WERI-Rb-1 (cell line): Measurements from ENCODE around the gene LRCOL1.

Experiments used
- DNase-seq: peaks from one replicate; pipeline ENCODE4 v3.0.0-alpha.2; 2020
- H3K27ac ChIP-seq: fragments of 250-450 bp; sonication (Bioruptor Pico); 2 replicates; pipeline ENCODE4 v1.5.1; 2020; ENCODE audit warnings: mild to moderate bottlenecking, moderate library complexity
- H3K27me3 ChIP-seq: fragments of 250-450 bp; sonication (Bioruptor Pico); 2 replicates; pipeline ENCODE4 v1.5.1; 2021; ENCODE audit warnings: mild to moderate bottlenecking, low read depth, moderate library complexity; ENCODE audit not compliant: insufficient read depth, severe bottlenecking
- H3K36me3 ChIP-seq: fragments of 250-450 bp; sonication (Bioruptor Pico); 2 replicates; pipeline ENCODE4 v1.5.1; 2020; ENCODE audit warnings: mild to moderate bottlenecking, moderate library complexity
- H3K4me3 ChIP-seq: 2 replicates; pipeline ENCODE4 v1.5.1; 2011; ENCODE audit warnings: low read depth, mild to moderate bottlenecking, control low read depth, low read length
- H3K9me3 ChIP-seq: fragments of 250-450 bp; sonication (Bioruptor Pico); 2 replicates; pipeline ENCODE4 v1.5.1; 2021; ENCODE audit warnings: mild to moderate bottlenecking, moderate library complexity; ENCODE audit not compliant: severe bottlenecking
- TF ChIP-seq, protein P1 (sequence below): IDR thresholded peaks from 2 replicates; pipeline ENCODE4 v1.5.1; 2011; ENCODE audit warnings: low read depth, mild to moderate bottlenecking, control low read depth, inconsistent platforms, low read length

The LRCOL1 gene

DNA sequence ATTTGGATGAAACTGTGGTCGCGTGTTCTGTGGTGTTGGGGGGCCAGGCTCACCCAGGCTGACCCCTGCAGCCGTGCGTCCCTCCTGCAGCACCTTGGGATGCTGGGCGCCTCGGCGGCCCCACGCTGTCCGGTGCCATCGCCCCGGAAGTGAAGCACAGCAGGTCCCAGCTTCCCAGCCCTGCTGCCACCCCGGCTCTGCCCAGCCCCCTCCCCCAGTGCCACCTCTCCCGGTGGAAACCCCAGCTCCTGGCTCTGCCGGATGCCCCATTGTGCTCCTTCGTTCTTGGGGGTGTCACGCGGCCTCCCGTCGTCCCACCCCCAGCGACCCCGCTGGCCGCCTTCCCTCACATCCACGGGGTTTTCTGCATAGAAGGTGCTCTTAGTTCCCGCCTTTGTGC lies 25.2 kb downstream of the LRCOL1 start:
- TF ChIP-seq, protein P1, sequence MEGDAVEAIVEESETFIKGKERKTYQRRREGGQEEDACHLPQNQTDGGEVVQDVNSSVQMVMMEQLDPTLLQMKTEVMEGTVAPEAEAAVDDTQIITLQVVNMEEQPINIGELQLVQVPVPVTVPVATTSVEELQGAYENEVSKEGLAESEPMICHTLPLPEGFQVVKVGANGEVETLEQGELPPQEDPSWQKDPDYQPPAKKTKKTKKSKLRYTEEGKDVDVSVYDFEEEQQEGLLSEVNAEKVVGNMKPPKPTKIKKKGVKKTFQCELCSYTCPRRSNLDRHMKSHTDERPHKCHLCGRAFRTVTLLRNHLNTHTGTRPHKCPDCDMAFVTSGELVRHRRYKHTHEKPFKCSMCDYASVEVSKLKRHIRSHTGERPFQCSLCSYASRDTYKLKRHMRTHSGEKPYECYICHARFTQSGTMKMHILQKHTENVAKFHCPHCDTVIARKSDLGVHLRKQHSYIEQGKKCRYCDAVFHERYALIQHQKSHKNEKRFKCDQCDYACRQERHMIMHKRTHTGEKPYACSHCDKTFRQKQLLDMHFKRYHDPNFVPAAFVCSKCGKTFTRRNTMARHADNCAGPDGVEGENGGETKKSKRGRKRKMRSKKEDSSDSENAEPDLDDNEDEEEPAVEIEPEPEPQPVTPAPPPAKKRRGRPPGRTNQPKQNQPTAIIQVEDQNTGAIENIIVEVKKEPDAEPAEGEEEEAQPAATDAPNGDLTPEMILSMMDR = no peak
- Histone ChIP-seq H3K27ac (no peak overlapping the region), H3K27me3 (no peaks in the 10 kb centered on the region)

DNA sequence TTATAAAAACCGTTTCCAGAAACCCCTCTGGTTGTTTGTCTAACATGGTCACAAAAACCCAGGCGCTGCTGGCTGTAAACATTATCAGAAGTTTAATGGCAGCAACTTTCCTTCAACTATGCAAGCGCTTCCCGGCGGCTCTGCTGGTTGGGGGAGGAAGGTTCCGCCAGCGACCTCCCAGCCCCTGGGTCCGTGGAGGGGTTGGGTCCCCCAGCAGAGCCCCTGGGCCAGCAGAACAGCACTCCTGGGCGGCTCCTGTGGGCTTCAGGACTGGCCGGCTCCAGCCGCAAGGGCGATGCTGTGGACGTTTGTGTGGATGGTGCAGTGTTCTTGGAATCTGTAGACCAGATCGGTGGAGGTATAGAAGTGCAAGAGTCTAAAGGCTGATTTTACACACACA lies 26.0 kb downstream of the LRCOL1 start:
- TF ChIP-seq, protein P1 = no peak
- Histone ChIP-seq H3K36me3 (peaks cover 40% of the 10 kb centered on the region), H3K27me3 (no peaks in the 10 kb centered on the region), H3K27ac (no peak overlapping the region), H3K9me3 (no peaks in the 10 kb centered on the region), H3K4me3 (no peak overlapping the region)
- DNase-seq = no peak

More for the DNA sequence above, 25.2 kb downstream of the LRCOL1 start:
- H3K9me3 ChIP-seq = no peaks in the 10 kb centered on the region
- DNase-seq = no peak
- H3K4me3 ChIP-seq = no peak overlapping the region
- peaks cover 33% of the 10 kb centered on the region for H3K36me3 ChIP-seq

DNA sequence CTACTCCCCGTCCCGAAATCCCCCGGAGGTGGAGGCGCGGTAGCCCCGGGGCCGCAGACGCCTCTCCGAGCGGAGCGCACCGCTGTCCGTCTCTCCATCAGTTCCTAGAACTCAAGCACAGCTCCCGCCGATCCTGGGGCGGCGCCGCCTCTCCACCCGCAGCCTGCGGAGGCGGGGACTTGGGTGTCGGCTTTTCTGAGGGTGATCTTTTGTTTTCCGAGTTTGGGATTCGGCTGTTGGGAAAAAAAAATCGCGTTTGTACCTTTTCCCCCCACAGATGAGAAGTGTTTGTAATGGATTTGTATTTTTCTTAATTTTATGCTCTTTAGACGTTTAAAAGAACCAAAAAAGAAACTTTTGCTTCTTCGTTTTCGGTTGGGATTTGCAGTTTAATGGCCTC lies 26.6 kb downstream of the LRCOL1 start:
- Histone ChIP-seq H3K27me3 (no peaks in the 10 kb centered on the region), H3K36me3 (peaks cover 40% of the 10 kb centered on the region), H3K4me3 (no peak overlapping the region), H3K9me3 (no peaks in the 10 kb centered on the region), H3K27ac (no peak overlapping the region)
- TF ChIP-seq, protein P1 = no peak
- no peak for DNase-seq

DNA sequence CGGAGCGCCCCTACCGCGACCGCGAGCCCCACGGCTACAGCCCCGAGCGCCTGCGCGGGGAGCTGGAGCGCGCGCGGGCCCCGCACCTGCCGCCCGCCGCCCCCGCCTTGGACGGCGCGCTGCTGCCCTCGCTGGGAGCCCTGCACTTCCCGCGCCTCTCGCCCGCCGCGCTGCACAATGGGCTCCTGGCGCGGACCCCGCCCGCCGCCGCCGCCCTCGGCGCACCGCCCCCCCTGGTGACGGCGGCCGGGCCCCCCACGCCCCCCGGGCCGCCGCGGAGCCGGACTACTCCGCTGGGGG lies 27.0 kb downstream of the LRCOL1 start:
- Histone ChIP-seq H3K9me3 (no peaks in the 10 kb centered on the region), H3K36me3 (peaks cover 43% of the 10 kb centered on the region), H3K4me3 (no peak overlapping the region), H3K27me3 (no peaks in the 10 kb centered on the region), H3K27ac (no peak overlapping the region)
- no peak for DNase-seq
- TF ChIP-seq, protein P1 = no peak

DNA sequence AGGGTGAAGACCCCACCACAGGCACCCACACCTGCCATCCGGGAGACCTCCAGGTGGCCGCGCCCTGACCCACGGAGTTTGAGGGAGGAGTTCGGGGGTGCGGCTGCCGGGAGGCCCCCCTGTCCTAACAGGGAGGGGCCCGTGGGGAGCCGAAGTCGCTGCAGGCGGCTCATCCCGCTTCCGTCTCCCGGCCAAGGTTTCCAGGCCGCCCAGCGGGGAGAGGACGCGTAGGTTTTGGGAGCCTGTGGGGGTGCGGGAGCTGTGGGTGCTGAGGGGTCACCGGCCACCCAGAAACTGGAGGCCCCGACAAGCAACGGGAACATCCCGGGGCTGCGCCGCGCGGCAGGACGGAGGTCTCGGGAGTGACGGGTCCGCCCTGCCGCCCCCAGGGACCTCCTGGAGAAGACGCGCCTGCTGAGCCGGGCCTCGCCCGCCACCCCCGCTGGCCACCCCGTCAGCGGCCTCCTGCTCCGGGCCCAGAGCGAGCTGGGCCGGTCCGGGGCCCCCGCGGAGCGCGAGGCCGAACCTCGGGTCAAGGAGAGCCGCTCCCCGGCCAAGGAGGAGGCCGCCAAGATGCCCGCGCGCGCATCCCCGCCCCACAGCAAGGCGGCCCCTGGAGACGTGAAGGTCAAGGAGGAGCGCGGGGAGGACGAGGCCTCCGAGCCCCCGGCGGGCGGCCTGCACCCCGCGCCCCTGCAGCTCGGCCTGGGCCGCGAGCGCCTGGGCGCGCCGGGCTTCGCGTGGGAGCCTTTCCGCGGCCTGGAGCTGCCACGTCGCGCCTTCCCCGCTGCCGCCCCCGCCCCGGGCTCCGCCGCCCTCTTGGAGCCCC lies 27.6 kb downstream of the LRCOL1 start:
- Histone ChIP-seq H3K9me3 (no peaks in the 10 kb centered on the region), H3K27me3 (no peaks in the 10 kb centered on the region), H3K27ac (no peak overlapping the region), H3K4me3 (no peak overlapping the region), H3K36me3 (peaks cover 49% of the 10 kb centered on the region)
- TF ChIP-seq, protein P1 = no peak
- no peak for DNase-seq

DNA sequence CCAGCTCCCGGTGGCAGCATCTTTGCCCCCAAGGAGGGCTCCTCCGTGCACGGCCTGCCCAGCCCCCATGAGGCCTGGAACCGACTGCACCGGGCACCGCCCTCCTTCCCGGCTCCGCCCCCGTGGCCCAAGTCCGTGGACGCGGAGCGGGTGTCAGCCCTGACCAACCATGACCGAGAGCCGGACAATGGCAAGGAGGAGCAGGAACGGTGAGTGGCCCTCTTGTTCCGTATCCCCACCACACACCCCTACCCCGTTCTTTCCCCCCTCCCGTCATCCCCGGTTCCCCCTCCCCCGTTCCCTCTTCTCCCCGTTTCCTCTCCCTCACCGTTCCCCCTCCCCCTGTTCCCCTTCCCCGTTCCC lies 28.3 kb downstream of the LRCOL1 start:
- TF ChIP-seq, protein P1 = no peak
- Histone ChIP-seq H3K36me3 (peaks cover 55% of the 10 kb centered on the region), H3K27ac (no peak overlapping the region), H3K9me3 (no peaks in the 10 kb centered on the region), H3K4me3 (no peak overlapping the region), H3K27me3 (no peaks in the 10 kb centered on the region)
- no peak for DNase-seq
